MG63 (cell line): Measurements from ENCODE around the gene MPZL1. TPM values are rescaled to one million over a fixed set of nuclear protein-coding genes. Genes with fewer than 3 reads are reported as not detected.
"Not testable (repeated sequence)": the region's sequence is repeated elsewhere in the genome, so short reads cannot be mapped to it uniquely, and the experiment has no call there.

Experiments used
- DNase-seq: peaks from one replicate; pipeline ENCODE4 v3.0.0-alpha.2; 2020
- H3K27me3 ChIP-seq: fragments of 250-450 bp; sonication (Bioruptor Pico); 2 replicates; pipeline ENCODE4 v1.5.1; 2020; ENCODE audit warnings: mild to moderate bottlenecking, moderate library complexity
- H3K36me3 ChIP-seq: fragments of 250-450 bp; sonication (Bioruptor Pico); 2 replicates; pipeline ENCODE4 v1.5.1; 2020; ENCODE audit warnings: mild to moderate bottlenecking, moderate library complexity
- H3K4me3 ChIP-seq: fragments of 250-450 bp; sonication (Bioruptor Pico); 2 replicates; pipeline ENCODE4 v1.5.1; 2020; ENCODE audit warnings: mild to moderate bottlenecking, moderate library complexity
- H3K9me3 ChIP-seq: fragments of 250-450 bp; sonication (Bioruptor Pico); 2 replicates; pipeline ENCODE4 v1.5.1; 2020; ENCODE audit warnings: mild to moderate bottlenecking, moderate library complexity
- total RNA-seq: library from RNA; depleted of rRNA; stranded (reverse); fragments of >200 nt; shearing (Covaris generic); gene quantifications from 2 replicates; pipeline ENCODE4 v1.2.3, GENCODE V29; 2014; ENCODE audit warnings: low replicate concordance

MPZL1 gene
- total RNA-seq, 1 experiment from 2014 or later, result 126 TPM

GRCh38 chr1:167708940-167709389 is 12.8 kb upstream of the MPZL1 start:
- Histone ChIP-seq H3K9me3 (no peaks in the 10 kb centered on the region), H3K4me3 (no peak overlapping the region), H3K27me3 (peaks cover 6% of the 10 kb centered on the region; the same call in 1 of the 2 replicates), H3K36me3 (no peaks in the 10 kb centered on the region)
- DNase-seq, result no peak

GRCh38 chr1:167710836-167711235 is 10.9 kb upstream of the MPZL1 start:
- Histone ChIP-seq H3K4me3 (no peak overlapping the region), H3K36me3 (no peaks in the 10 kb centered on the region), H3K27me3 (no peaks in the 10 kb centered on the region), H3K9me3 (no peaks in the 10 kb centered on the region)
- no peak for DNase-seq

GRCh38 chr1:167711797-167712196 is 10.0 kb upstream of the MPZL1 start:
- no peak overlapping the region for H3K4me3 ChIP-seq
- no peak for DNase-seq
- H3K9me3 ChIP-seq, result no peaks in the 10 kb centered on the region
- H3K36me3 ChIP-seq, result no peaks in the 10 kb centered on the region
- H3K27me3 ChIP-seq, result no peaks in the 10 kb centered on the region

- H3K4me3 ChIP-seq, result peak overlapping the region; percentile 83
- H3K27me3 ChIP-seq, result no peaks in the 10 kb centered on the region
- no peaks in the 10 kb centered on the region for H3K9me3 ChIP-seq
- no peaks in the 10 kb centered on the region for H3K36me3 ChIP-seq
- DNase-seq, result no peak
These were observed 8.3 kb upstream of the MPZL1 start for GRCh38 chr1:167713330-167714081.

- Histone ChIP-seq H3K27me3 (no peaks in the 10 kb centered on the region), H3K9me3 (no peaks in the 10 kb centered on the region), H3K4me3 (peak overlapping the region; percentile 83), H3K36me3 (no peaks in the 10 kb centered on the region)
- peak; percentile 90 for DNase-seq
These were observed 7.7 kb upstream of the MPZL1 start for GRCh38 chr1:167714098-167714438.

- no peaks in the 10 kb centered on the region for H3K9me3 ChIP-seq
- no peaks in the 10 kb centered on the region for H3K36me3 ChIP-seq
- H3K27me3 ChIP-seq, result no peaks in the 10 kb centered on the region
- peak overlapping the region; percentile 83 for H3K4me3 ChIP-seq
- peak; percentile 69 for DNase-seq
These were observed 7.2 kb upstream of the MPZL1 start for GRCh38 chr1:167714439-167715156.

- no peaks in the 10 kb centered on the region for H3K36me3 ChIP-seq
- H3K4me3 ChIP-seq, result peak overlapping the region; percentile 83
- H3K27me3 ChIP-seq, result no peaks in the 10 kb centered on the region
- peak; percentile 72 for DNase-seq
- H3K9me3 ChIP-seq, result no peaks in the 10 kb centered on the region
These were observed 6.4 kb upstream of the MPZL1 start for GRCh38 chr1:167715157-167715999.

GRCh38 chr1:167716000-167716271 is 5.8 kb upstream of the MPZL1 start:
- no peaks in the 10 kb centered on the region for H3K36me3 ChIP-seq
- no peaks in the 10 kb centered on the region for H3K27me3 ChIP-seq
- H3K9me3 ChIP-seq, result no peaks in the 10 kb centered on the region
- no peak for DNase-seq
- H3K4me3 ChIP-seq, result peak overlapping the region; percentile 83

GRCh38 chr1:167717351-167717750 is 4.4 kb upstream of the MPZL1 start:
- H3K9me3 ChIP-seq, result no peaks in the 10 kb centered on the region
- no peak overlapping the region; the same call in 1 of the 2 replicates for H3K4me3 ChIP-seq
- H3K36me3 ChIP-seq, result no peaks in the 10 kb centered on the region
- H3K27me3 ChIP-seq, result no peaks in the 10 kb centered on the region
- DNase-seq, result no peak

- Histone ChIP-seq H3K36me3 (peaks cover 8% of the 10 kb centered on the region; the same call in 1 of the 2 replicates), H3K9me3 (no peaks in the 10 kb centered on the region), H3K27me3 (no peaks in the 10 kb centered on the region), H3K4me3 (no peak overlapping the region)
- no peak for DNase-seq
These were observed 2.7 kb upstream of the MPZL1 start for GRCh38 chr1:167718914-167719691.

GRCh38 chr1:167719715-167720421 is 1.9 kb upstream of the MPZL1 start:
- not testable (repeated sequence) for H3K27me3 ChIP-seq, H3K4me3 ChIP-seq, H3K9me3 ChIP-seq, DNase-seq
- H3K36me3 ChIP-seq, result peaks cover 16% of the 10 kb centered on the region; the same call in 1 of the 2 replicates

GRCh38 chr1:167720965-167721616 is 691 bp upstream of the MPZL1 start:
- H3K9me3 ChIP-seq, result no peaks in the 10 kb centered on the region
- peak overlapping the region; percentile 90 for H3K4me3 ChIP-seq
- peak; percentile 64 for DNase-seq
- peaks cover 16% of the 10 kb centered on the region; the same call in 1 of the 2 replicates for H3K36me3 ChIP-seq
- no peaks in the 10 kb centered on the region for H3K27me3 ChIP-seq

- Histone ChIP-seq H3K9me3 (no peaks in the 10 kb centered on the region), H3K4me3 (peak overlapping the region; percentile 90), H3K27me3 (no peaks in the 10 kb centered on the region), H3K36me3 (peaks cover 17% of the 10 kb centered on the region; the same call in 1 of the 2 replicates)
- peak; percentile 59 for DNase-seq
These were observed 529 bp downstream of the MPZL1 start for GRCh38 chr1:167722152-167722869.

- peak overlapping the region; percentile 90 for H3K4me3 ChIP-seq
- no peaks in the 10 kb centered on the region for H3K27me3 ChIP-seq
- H3K9me3 ChIP-seq, result no peaks in the 10 kb centered on the region
- DNase-seq, result no peak
- peaks cover 20% of the 10 kb centered on the region; the same call in 1 of the 2 replicates for H3K36me3 ChIP-seq
These were observed 1.1 kb downstream of the MPZL1 start for GRCh38 chr1:167722870-167723251.
